GM18873 (cell line): ENCODE measurements around the gene CTDNEP1.

ENCODE experiments used
- ATAC-seq: cut with Tn5 transposase; IDR thresholded peaks from one replicate; pipeline ENCODE4 v1.9.1; 2021; ENCODE audit warnings: mild to moderate bottlenecking, moderate library complexity, moderate number of reproducible peaks; ENCODE audit not compliant: unreplicated experiment, low FRiP score

CTDNEP1 gene

GRCh38 chr17:7216242-7217112 lies 35.1 kb downstream of the CTDNEP1 start:
- ATAC-seq: no peak

GRCh38 chr17:7215652-7216180 lies 35.8 kb downstream of the CTDNEP1 start:
- ATAC-seq: no peak

GRCh38 chr17:7215136-7215638 lies 36.3 kb downstream of the CTDNEP1 start:
- ATAC-seq: no peak

GRCh38 chr17:7214300-7215135 lies 37.0 kb downstream of the CTDNEP1 start:
- peak; percentile 65 for ATAC-seq

GRCh38 chr17:7213895-7214299 lies 37.6 kb downstream of the CTDNEP1 start:
- no peak for ATAC-seq

- no peak for ATAC-seq
These were observed 39.9 kb downstream of the CTDNEP1 start for GRCh38 chr17:7211491-7212273.

GRCh38 chr17:7208754-7209460 lies 42.6 kb downstream of the CTDNEP1 start:
- ATAC-seq: no peak

GRCh38 chr17:7208027-7208571 lies 43.4 kb downstream of the CTDNEP1 start:
- no peak for ATAC-seq

GRCh38 chr17:7207120-7208001 lies 44.2 kb downstream of the CTDNEP1 start:
- no peak for ATAC-seq

GRCh38 chr17:7205561-7205960 lies 46.0 kb downstream of the CTDNEP1 start:
- ATAC-seq: no peak

GRCh38 chr17:7204828-7205461 lies 46.6 kb downstream of the CTDNEP1 start:
- ATAC-seq: peak; percentile 67

GRCh38 chr17:7204336-7204735 lies 47.2 kb downstream of the CTDNEP1 start:
- no peak for ATAC-seq

GRCh38 chr17:7203391-7203790 lies 48.1 kb downstream of the CTDNEP1 start:
- no peak for ATAC-seq

- no peak for ATAC-seq
These were observed 54.7 kb downstream of the CTDNEP1 start for GRCh38 chr17:7196651-7197401.

GRCh38 chr17:7195971-7196370 lies 55.6 kb downstream of the CTDNEP1 start:
- no peak for ATAC-seq
